ENCODE data around the gene PDE4DIP. TPM values are rescaled to one million over a fixed set of nuclear protein-coding genes. Genes with fewer than 3 reads are reported as not detected.
A peak's percentile ranks its signal among the peaks of the same experiment; 100 is the strongest.
"Not testable (repeated sequence)": the region's sequence is repeated elsewhere in the genome, so short reads cannot be mapped to it uniquely, and the experiment has no call there.

The PDE4DIP gene
- 10 to 100 TPM in 1 of 3 donors, 1 to 10 TPM in 2; 3.2 to 13.4 (median 4.6) TPM for polyA plus RNA-seq

- H3K36me3 Mint-ChIP-seq; H3K27ac Mint-ChIP-seq; H3K4me1 Mint-ChIP-seq; H3K27me3 Mint-ChIP-seq (ENCODE audit: low read depth in 3 of 3); H3K9me3 Mint-ChIP-seq: not testable (repeated sequence)
- DNase-seq, result peak in 2 of 3 donors; percentile 18 to 55
- H3K4me3 Mint-ChIP-seq, result peak within 1 kb of the TSS in 2 of 5 donors; percentile 47 to 58
Measured at GRCh38 chr1:148844220-148844619, at the start of gene PDE4DIP. Gene PDE4DIP, plus strand, starts transcription at chr1:148844428. Its CDS starts 347 bp downstream, at chr1:148844775.

- H3K4me1 Mint-ChIP-seq; H3K9me3 Mint-ChIP-seq; DNase-seq; H3K36me3 Mint-ChIP-seq; H3K27me3 Mint-ChIP-seq (ENCODE audit: low read depth in 3 of 3); H3K27ac Mint-ChIP-seq; H3K4me3 Mint-ChIP-seq: not testable (repeated sequence)
Measured at GRCh38 chr1:148808268-148808928, 35.8 kb upstream of the PDE4DIP start.

DNA sequence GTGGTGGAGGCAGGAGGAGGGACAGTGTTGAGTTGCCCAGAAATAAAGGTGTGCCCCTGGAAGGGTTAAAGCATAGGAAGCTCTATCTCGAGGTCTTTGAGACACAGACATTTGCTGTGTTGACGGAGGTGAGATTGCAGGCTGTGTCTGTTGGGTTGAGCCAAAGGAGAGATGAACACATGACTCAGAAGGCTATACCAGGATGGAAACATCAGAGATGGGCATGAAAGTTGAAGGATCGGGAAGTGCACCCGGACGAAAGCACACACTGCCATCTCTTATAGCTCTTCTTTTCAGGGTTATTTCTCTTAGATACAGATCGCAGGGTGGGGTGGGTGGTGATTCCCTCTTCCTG, 35.3 kb upstream of the PDE4DIP start:
- not testable (repeated sequence) for H3K4me1 Mint-ChIP-seq; H3K9me3 Mint-ChIP-seq; H3K36me3 Mint-ChIP-seq; H3K27ac Mint-ChIP-seq; H3K4me3 Mint-ChIP-seq; DNase-seq; H3K27me3 Mint-ChIP-seq (ENCODE audit: low read depth in 3 of 3)

- DNase-seq; H3K36me3 Mint-ChIP-seq; H3K4me1 Mint-ChIP-seq; H3K9me3 Mint-ChIP-seq; H3K27ac Mint-ChIP-seq; H3K4me3 Mint-ChIP-seq; H3K27me3 Mint-ChIP-seq (ENCODE audit: low read depth in 3 of 3): not testable (repeated sequence)
Measured at GRCh38 chr1:148822180-148822579, 22.0 kb upstream of the PDE4DIP start.

DNA sequence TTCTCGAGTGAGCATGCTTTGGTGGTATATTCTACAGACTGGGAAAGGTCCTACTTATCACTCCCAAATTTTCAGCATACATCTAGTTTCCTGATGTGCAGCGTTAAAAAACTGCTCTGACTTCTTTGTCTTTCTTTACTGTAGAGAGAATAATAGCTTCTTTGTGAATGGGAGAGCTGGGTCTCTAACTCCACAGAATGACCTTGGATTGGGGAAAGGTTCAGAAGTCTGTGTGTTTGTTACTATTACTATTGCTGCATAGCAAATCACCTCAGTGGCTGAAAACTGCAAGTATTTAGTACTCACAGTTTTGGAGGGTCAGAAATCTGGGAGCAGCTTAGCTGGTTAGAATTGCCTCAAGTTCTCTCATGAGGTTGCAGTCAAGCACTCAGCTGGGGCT, 20.4 kb upstream of the PDE4DIP start:
- not testable (repeated sequence) for DNase-seq; H3K4me3 Mint-ChIP-seq; H3K27me3 Mint-ChIP-seq (ENCODE audit: low read depth in 3 of 3); H3K4me1 Mint-ChIP-seq; H3K36me3 Mint-ChIP-seq; H3K9me3 Mint-ChIP-seq; H3K27ac Mint-ChIP-seq

DNA sequence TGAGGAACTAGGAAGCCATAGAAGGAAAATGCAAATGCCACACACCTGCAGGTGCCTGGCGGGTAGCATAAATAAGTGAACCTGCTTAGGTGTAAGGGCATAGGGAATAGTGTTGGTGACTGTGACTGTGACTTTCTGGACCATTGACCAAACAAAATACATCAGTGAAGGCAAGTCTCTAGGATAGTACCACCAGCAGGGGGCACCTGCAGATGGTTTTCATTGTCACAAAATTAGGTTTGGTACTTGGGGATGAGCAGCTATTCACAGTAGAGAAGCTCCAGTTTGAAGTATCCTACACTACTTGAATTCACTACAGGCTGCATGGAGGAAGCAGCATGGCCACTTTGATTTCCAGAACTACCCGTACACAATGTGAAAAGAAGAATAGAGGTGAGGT, 19.2 kb upstream of the PDE4DIP start:
- H3K27me3 Mint-ChIP-seq (ENCODE audit: low read depth in 3 of 3); DNase-seq; H3K4me3 Mint-ChIP-seq; H3K9me3 Mint-ChIP-seq; H3K27ac Mint-ChIP-seq; H3K36me3 Mint-ChIP-seq; H3K4me1 Mint-ChIP-seq: not testable (repeated sequence)

DNA sequence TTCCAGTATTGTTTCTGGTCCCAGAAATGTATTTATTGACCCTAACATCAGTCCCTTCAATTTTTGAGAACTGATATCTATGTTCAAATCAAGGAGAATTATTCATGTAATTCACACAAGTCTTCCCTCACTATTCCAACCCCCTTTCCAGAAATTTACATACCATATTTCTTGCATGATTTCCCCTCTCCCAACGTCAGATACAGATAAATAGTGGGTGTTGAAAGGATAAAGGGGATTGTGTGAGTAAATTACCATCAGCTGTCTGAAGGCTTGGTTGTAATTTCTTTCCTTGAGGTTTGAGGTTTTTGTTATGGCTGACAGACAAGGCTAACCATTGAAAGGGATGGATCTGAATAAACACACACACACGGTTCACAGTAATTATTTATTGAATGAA, 15.7 kb upstream of the PDE4DIP start:
- not testable (repeated sequence) for H3K27me3 Mint-ChIP-seq (ENCODE audit: low read depth in 3 of 3); H3K27ac Mint-ChIP-seq; H3K4me3 Mint-ChIP-seq; H3K9me3 Mint-ChIP-seq; H3K4me1 Mint-ChIP-seq; DNase-seq; H3K36me3 Mint-ChIP-seq

DNA sequence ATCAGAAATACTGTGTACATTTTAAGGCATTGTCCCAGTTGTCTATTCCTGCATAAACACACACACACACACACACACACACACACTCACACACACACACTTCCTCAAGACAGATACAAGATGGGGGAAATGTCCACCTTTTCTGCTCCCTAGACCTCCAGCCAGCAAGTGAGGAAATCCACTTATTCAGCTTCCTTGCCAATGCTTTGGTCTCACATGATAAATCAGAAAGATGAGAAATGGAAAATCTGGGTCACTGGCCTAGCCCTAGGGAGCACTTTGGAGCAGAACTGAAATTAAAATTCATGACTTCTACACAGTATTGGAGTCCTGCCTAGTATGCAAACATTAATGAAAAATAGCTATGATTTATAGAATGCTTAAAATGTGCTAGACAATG, 15.3 kb upstream of the PDE4DIP start:
- H3K27me3 Mint-ChIP-seq (ENCODE audit: low read depth in 3 of 3); H3K36me3 Mint-ChIP-seq; H3K4me3 Mint-ChIP-seq; DNase-seq; H3K27ac Mint-ChIP-seq; H3K9me3 Mint-ChIP-seq; H3K4me1 Mint-ChIP-seq: not testable (repeated sequence)

- H3K27ac Mint-ChIP-seq; H3K4me1 Mint-ChIP-seq; H3K36me3 Mint-ChIP-seq; H3K27me3 Mint-ChIP-seq (ENCODE audit: low read depth in 3 of 3); DNase-seq; H3K9me3 Mint-ChIP-seq; H3K4me3 Mint-ChIP-seq: not testable (repeated sequence)
Measured at GRCh38 chr1:148829365-148829764, 14.9 kb upstream of the PDE4DIP start.

DNA sequence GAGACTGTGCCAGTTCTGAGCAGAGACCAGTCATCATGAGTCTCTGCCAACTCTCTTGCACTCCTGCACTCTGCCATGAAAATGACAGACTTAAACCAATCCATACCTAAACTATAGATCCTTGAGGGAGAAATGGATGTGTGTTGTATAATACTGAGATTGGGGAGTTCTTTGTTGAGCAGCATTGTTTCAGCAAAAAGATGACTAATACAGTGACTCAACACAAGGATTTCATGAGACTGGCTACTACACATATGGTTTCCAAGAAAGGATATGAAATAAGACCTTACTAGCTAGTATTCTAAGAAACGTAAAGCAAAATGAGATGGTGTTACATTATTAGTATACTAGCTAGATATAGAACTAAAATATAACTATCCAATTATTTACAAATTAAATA, 3.0 kb upstream of the PDE4DIP start:
- not testable (repeated sequence) for H3K27ac Mint-ChIP-seq; DNase-seq; H3K4me1 Mint-ChIP-seq; H3K27me3 Mint-ChIP-seq (ENCODE audit: low read depth in 3 of 3); H3K36me3 Mint-ChIP-seq; H3K4me3 Mint-ChIP-seq; H3K9me3 Mint-ChIP-seq

GRCh38 chr1:148844651-148845050, 423 bp downstream of the PDE4DIP start:
- not testable (repeated sequence) for DNase-seq; H3K36me3 Mint-ChIP-seq; H3K4me3 Mint-ChIP-seq; H3K4me1 Mint-ChIP-seq; H3K9me3 Mint-ChIP-seq; H3K27ac Mint-ChIP-seq; H3K27me3 Mint-ChIP-seq (ENCODE audit: low read depth in 3 of 3)

DNA sequence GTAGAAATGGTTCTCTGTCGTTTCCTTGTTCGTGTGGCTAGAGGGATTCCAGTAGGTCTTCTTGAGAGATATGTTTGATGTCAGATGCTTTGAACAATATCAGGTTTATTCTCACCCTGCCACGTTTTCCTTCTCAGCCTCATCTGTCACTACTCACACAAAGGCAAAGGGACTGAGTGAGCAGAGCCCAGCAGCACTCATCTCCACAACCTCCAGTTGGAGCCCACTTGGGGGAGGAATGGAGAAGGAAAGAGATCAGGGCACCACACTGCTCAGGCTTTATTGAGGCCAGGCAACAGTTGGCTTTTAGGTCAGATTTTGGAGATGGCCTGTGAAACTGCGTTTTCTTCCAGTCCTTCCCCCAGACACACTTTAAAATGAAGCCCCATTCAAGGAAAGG, 840 bp downstream of the PDE4DIP start:
- H3K4me3 Mint-ChIP-seq; H3K27me3 Mint-ChIP-seq (ENCODE audit: low read depth in 3 of 3); H3K27ac Mint-ChIP-seq; H3K9me3 Mint-ChIP-seq; H3K4me1 Mint-ChIP-seq; H3K36me3 Mint-ChIP-seq; DNase-seq: not testable (repeated sequence)

DNA sequence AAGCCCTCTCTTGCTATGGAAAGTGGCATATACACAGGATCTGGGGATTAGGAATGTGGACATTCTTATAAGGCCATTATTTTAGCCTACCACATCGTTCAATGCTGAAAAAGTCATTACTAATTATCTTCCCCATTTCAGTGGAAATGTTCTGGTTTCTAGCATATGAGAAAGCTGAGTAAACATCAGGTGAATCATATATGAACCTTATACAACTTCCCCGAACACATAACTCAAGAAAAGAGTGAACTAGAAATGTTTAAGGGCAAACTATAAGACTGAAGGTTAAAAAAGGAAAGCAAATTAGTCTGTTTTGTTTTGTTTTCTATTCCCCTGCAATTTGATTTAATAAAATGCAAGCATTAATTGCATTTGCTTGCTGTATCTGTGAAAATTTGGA, 6.1 kb downstream of the PDE4DIP start:
- H3K27ac Mint-ChIP-seq; H3K4me3 Mint-ChIP-seq; H3K4me1 Mint-ChIP-seq; DNase-seq; H3K36me3 Mint-ChIP-seq; H3K27me3 Mint-ChIP-seq (ENCODE audit: low read depth in 3 of 3); H3K9me3 Mint-ChIP-seq: not testable (repeated sequence)

DNA sequence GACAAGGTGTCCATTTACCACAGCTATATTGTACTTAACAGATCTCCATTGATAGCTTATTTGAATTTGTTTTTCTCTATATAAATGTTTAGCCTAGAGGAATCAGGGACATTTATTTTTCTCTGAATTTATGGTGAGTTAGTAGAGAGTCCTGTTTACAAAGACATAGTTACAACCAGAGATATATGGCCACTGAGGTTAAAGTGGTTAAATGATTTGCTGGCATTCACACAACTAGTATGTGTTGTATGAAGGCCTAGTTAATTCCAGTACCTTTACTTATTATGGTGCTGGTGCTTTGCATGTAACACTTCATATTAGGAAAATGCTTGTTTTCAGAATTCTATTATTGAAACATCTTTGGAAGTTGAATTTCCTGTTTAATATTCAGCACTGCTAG, 6.6 kb downstream of the PDE4DIP start:
- H3K36me3 Mint-ChIP-seq, H3K9me3 Mint-ChIP-seq, H3K4me1 Mint-ChIP-seq: not testable (repeated sequence)

GRCh38 chr1:148851684-148852083, 7.5 kb downstream of the PDE4DIP start:
- H3K27ac Mint-ChIP-seq; H3K27me3 Mint-ChIP-seq (ENCODE audit: low read depth in 3 of 3); DNase-seq; H3K4me1 Mint-ChIP-seq; H3K36me3 Mint-ChIP-seq; H3K9me3 Mint-ChIP-seq; H3K4me3 Mint-ChIP-seq: not testable (repeated sequence)

More for the DNA sequence above, 6.6 kb downstream of the PDE4DIP start:
- not testable (repeated sequence) for H3K27ac Mint-ChIP-seq; H3K4me3 Mint-ChIP-seq; DNase-seq; H3K27me3 Mint-ChIP-seq (ENCODE audit: low read depth in 3 of 3)

GRCh38 chr1:148853363-148853762, 9.1 kb downstream of the PDE4DIP start:
- H3K9me3 Mint-ChIP-seq, H3K36me3 Mint-ChIP-seq: not testable (repeated sequence)

More at GRCh38 chr1:148853363-148853762, 9.1 kb downstream of the PDE4DIP start:
- not testable (repeated sequence) for H3K4me1 Mint-ChIP-seq; H3K4me3 Mint-ChIP-seq; H3K27me3 Mint-ChIP-seq (ENCODE audit: low read depth in 3 of 3); DNase-seq; H3K27ac Mint-ChIP-seq

All from immature natural killer cell (primary cell).